ENCODE results near the gene KIAA1671. TPM values are rescaled to one million over a fixed set of nuclear protein-coding genes. Genes with fewer than 3 reads are reported as not detected.

The KIAA1671 gene
- total RNA-seq, 4 donors from 2014 or later, result 7.6 to 26.1 (median 16.7) TPM

GRCh38 chr22:25090225-25090890 lies 137.8 kb downstream of the KIAA1671 start:
- Histone ChIP-seq H3K27me3 (no peaks in the 10 kb centered on the region), H3K4me1 (no peaks in the 10 kb centered on the region), H3K27ac (no peak overlapping the region), H3K9me3 (no peaks in the 10 kb centered on the region), H3K36me3 (no peaks in the 10 kb centered on the region), H3K4me3 (no peak overlapping the region)
- TF ChIP-seq POLR2A (IDR thresholded peaks at IDR 0.05) (no peak), CTCF (IDR thresholded peaks at IDR 0.05) (no peak)
- no peak for DNase-seq
- intact Hi-C loops (cut with DNase I; ENCODE audit: low total_unique reads), result no loop called here

DNA sequence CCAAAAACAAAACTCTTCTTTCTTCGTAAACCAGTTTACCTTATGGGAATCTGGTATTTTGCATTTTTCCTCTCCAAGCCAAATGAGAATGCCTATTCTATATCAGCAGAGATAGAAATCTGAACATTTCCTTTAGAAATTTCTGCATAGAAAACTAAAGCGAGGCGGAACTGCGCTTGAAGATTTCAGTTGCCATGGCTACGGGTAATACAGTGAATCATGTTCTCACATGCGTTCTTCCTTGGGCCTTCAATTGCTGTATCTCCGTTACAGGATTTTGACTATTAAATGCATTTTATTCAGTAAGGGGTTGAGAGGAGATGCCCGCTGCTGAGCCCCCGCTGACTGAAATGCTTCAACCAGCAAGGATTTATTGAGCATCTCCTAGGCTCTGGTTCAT lies 138.9 kb downstream of the KIAA1671 start:
- intact Hi-C loops (cut with DNase I; ENCODE audit: low total_unique reads), result no loop called here
- no peaks in the 10 kb centered on the region for H3K27me3 ChIP-seq

DNA sequence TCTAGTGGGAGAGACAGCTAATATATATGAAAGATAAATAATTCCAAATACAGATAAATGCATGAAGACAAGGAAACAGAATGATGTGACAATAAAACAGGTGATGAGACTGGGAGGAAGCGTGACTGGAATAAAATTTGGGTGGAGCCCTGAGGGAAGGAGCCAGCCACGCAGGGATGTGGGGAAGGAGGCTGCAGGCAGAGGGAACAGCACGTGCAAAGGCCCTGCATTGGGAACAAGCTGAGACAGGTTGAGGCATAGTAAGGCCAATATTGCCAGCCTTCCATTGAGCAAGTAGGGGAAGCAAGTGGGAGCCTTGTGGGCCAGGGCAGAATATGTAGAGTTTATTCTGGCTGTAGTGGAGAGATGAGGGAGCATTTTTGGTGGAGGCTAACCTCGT lies 139.6 kb downstream of the KIAA1671 start:
- no peaks in the 10 kb centered on the region for H3K27me3 ChIP-seq
- DNase-seq, result no peak
- H3K9me3 ChIP-seq, result no peaks in the 10 kb centered on the region
- H3K4me3 ChIP-seq, result no peak overlapping the region
- H3K36me3 ChIP-seq, result no peaks in the 10 kb centered on the region
- H3K27ac ChIP-seq, result no peak overlapping the region
- TF ChIP-seq POLR2A (IDR thresholded peaks at IDR 0.05), result no peak
- no peak for TF ChIP-seq CTCF (IDR thresholded peaks at IDR 0.05)
- no peaks in the 10 kb centered on the region for H3K4me1 ChIP-seq
- intact Hi-C loops (cut with DNase I; ENCODE audit: low total_unique reads), result no loop called here

More for the DNA sequence above, 138.9 kb downstream of the KIAA1671 start:
- no peaks in the 10 kb centered on the region for H3K36me3 ChIP-seq
- TF ChIP-seq POLR2A (IDR thresholded peaks at IDR 0.05) (no peak), CTCF (IDR thresholded peaks at IDR 0.05) (no peak)
- H3K9me3 ChIP-seq, result no peaks in the 10 kb centered on the region
- H3K4me3 ChIP-seq, result no peak overlapping the region
- no peak overlapping the region for H3K27ac ChIP-seq
- DNase-seq, result no peak
- no peaks in the 10 kb centered on the region for H3K4me1 ChIP-seq

GRCh38 chr22:25094579-25094978 lies 142.1 kb downstream of the KIAA1671 start:
- no peaks in the 10 kb centered on the region for H3K4me1 ChIP-seq
- intact Hi-C loops (cut with DNase I; ENCODE audit: low total_unique reads), result no loop called here
- H3K27me3 ChIP-seq, result no peaks in the 10 kb centered on the region
- H3K4me3 ChIP-seq, result no peak overlapping the region
- DNase-seq, result no peak
- no peaks in the 10 kb centered on the region for H3K36me3 ChIP-seq
- no peak overlapping the region for H3K27ac ChIP-seq
- TF ChIP-seq CTCF (IDR thresholded peaks at IDR 0.05), result no peak
- TF ChIP-seq POLR2A (IDR thresholded peaks at IDR 0.05), result no peak
- no peaks in the 10 kb centered on the region for H3K9me3 ChIP-seq

DNA sequence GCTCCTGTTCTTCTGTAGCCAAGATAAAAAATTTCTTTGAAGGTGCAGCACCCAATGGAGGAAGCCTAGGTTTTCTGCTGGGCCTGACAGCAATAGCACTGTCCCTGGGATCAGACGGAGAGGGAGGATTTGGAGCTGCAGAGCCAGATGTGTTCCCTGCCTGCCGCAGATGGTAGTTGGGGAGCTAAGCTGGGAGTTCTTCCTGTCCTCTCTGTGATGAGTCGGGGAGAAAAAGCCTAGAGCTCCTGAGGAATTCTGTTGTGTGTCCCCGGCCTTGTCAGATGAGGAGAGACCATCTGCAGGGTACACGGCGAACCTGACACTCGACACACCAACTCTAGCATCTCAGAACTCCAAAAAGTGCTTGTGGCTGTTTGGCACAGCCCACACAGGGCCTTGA lies 143.4 kb downstream of the KIAA1671 start:
- Histone ChIP-seq H3K27me3 (no peaks in the 10 kb centered on the region), H3K9me3 (no peaks in the 10 kb centered on the region), H3K4me3 (no peak overlapping the region), H3K4me1 (no peaks in the 10 kb centered on the region), H3K27ac (no peak overlapping the region), H3K36me3 (no peaks in the 10 kb centered on the region)
- TF ChIP-seq POLR2A (IDR thresholded peaks at IDR 0.05), result no peak
- no peak for TF ChIP-seq CTCF (IDR thresholded peaks at IDR 0.05)
- DNase-seq, result no peak
- intact Hi-C loops (cut with DNase I; ENCODE audit: low total_unique reads), result no loop called here
